GM06990 (cell line): ENCODE measurements around the gene ITPKA.

ENCODE experiments used
- DNase-seq: peaks from one replicate; pipeline ENCODE4 v3.0.0-alpha.2; 2011; ENCODE audit not compliant: insufficient read length; ENCODE audit errors: extremely low read depth
- H3K27me3 ChIP-seq: replicated peaks from 2 replicates; pipeline ENCODE4 v1.6.0; 2011; ENCODE audit warnings: low read length; ENCODE audit not compliant: control insufficient read depth, insufficient read depth
- H3K36me3 ChIP-seq: 2 replicates; pipeline ENCODE4 v1.5.1; 2011; ENCODE audit warnings: low read length; ENCODE audit not compliant: control insufficient read depth, insufficient read depth
- H3K4me3 ChIP-seq: replicated peaks from 2 replicates; pipeline ENCODE4 v1.5.1; 2011; ENCODE audit warnings: low read depth, mild to moderate bottlenecking, control low read depth, low read length
- CTCF ChIP-seq: IDR thresholded peaks from 2 replicates; pipeline ENCODE4 v1.5.1; 2011; ENCODE audit warnings: low read length, control low read depth, mild to moderate bottlenecking, inconsistent platforms; ENCODE audit not compliant: insufficient read depth, poor library complexity, severe bottlenecking

The ITPKA gene

GRCh38 chr15:41510728-41511127 lies 17.1 kb downstream of the ITPKA start:
- DNase-seq, result no peak
- no peak overlapping the region for H3K4me3 ChIP-seq

GRCh38 chr15:41511331-41511898 lies 17.7 kb downstream of the ITPKA start:
- no peak for TF ChIP-seq CTCF
- DNase-seq, result no peak
- Histone ChIP-seq H3K27me3 (peaks cover 4% of the 10 kb centered on the region), H3K4me3 (no peak overlapping the region), H3K36me3 (no peaks in the 10 kb centered on the region)

More at GRCh38 chr15:41510728-41511127, 17.1 kb downstream of the ITPKA start:
- H3K27me3 ChIP-seq, result peaks cover 4% of the 10 kb centered on the region
- H3K36me3 ChIP-seq, result no peaks in the 10 kb centered on the region
- TF ChIP-seq CTCF, result no peak

GRCh38 chr15:41511899-41512369 lies 18.3 kb downstream of the ITPKA start:
- Histone ChIP-seq H3K4me3 (peak overlapping the region; percentile 2), H3K36me3 (no peaks in the 10 kb centered on the region), H3K27me3 (peaks cover 4% of the 10 kb centered on the region)
- TF ChIP-seq CTCF, result no peak
- DNase-seq, result no peak

GRCh38 chr15:41512512-41512939 lies 18.9 kb downstream of the ITPKA start:
- Histone ChIP-seq H3K36me3 (peaks cover 2% of the 10 kb centered on the region), H3K27me3 (peaks cover 4% of the 10 kb centered on the region), H3K4me3 (peak overlapping the region; percentile 31)
- TF ChIP-seq CTCF, result no peak
- DNase-seq, result no peak

GRCh38 chr15:41512940-41513505 lies 19.3 kb downstream of the ITPKA start:
- Histone ChIP-seq H3K27me3 (peaks cover 4% of the 10 kb centered on the region), H3K4me3 (peak overlapping the region; percentile 31), H3K36me3 (peaks cover 6% of the 10 kb centered on the region)
- no peak for TF ChIP-seq CTCF
- DNase-seq, result peak; percentile 63
